22Rv1 (cell line): ENCODE data around the gene WNK2.

ENCODE experiments used
- H3K27ac ChIP-seq: fragments of 450-650 bp; 2 replicates; pipeline ENCODE4 v1.5.1; 2017
- CTCF ChIP-seq: fragments of 450-650 bp; IDR thresholded peaks from 2 replicates; pipeline ENCODE4 v1.5.1; 2017; ENCODE audit warnings: mild to moderate bottlenecking
- ZFX ChIP-seq: fragments of 450-650 bp; IDR thresholded peaks from 2 replicates; pipeline ENCODE4 v1.6.1; 2017; ENCODE audit warnings: antibody characterized with exemption, borderline replicate concordance

Gene WNK2

GRCh38 chr9:93154293-93154903, 29.5 kb upstream of the WNK2 start:
- TF ChIP-seq ZFX (no peak), CTCF (peak; percentile 83)
- no peak overlapping the region for H3K27ac ChIP-seq

GRCh38 chr9:93155716-93156474, 28.0 kb upstream of the WNK2 start:
- TF ChIP-seq ZFX: no peak
- no peak for TF ChIP-seq CTCF
- no peak overlapping the region for H3K27ac ChIP-seq

GRCh38 chr9:93156475-93157008, 27.4 kb upstream of the WNK2 start:
- TF ChIP-seq CTCF: no peak
- TF ChIP-seq ZFX: no peak
- H3K27ac ChIP-seq: no peak overlapping the region

- no peak overlapping the region for H3K27ac ChIP-seq
- TF ChIP-seq CTCF (peak; percentile 98), ZFX (no peak)
Observed at GRCh38 chr9:93159601-93160471, 24.1 kb upstream of the WNK2 start.

- H3K27ac ChIP-seq: no peak overlapping the region
- TF ChIP-seq ZFX (no peak), CTCF (no peak)
Observed at GRCh38 chr9:93161786-93162562, 22.0 kb upstream of the WNK2 start.

GRCh38 chr9:93164085-93164484, 19.9 kb upstream of the WNK2 start:
- TF ChIP-seq CTCF (no peak), ZFX (no peak)
- no peak overlapping the region for H3K27ac ChIP-seq
